OCI-LY7 (cell line): ENCODE data around the gene UGT1A7. TPM values are rescaled to one million over a fixed set of nuclear protein-coding genes. Genes with fewer than 3 reads are reported as not detected.

Experiments
- BruUV-seq: library from RNA; stranded (reverse); fragments of 400-500 nt; replicated peaks from 2 replicates; lab custom pipeline; 2021; lab: Mats Ljungman, UMichigan
- CTCF ChIA-PET: fragments of 300-600 bp; sonication (Branson Sonifier 250); formaldehyde crosslinking; loops from one replicate; lab custom pipeline; 2022; ENCODE audit warnings: antibody characterized with exemption; ENCODE audit not compliant: unreplicated experiment; lab: Charles Lee
- POLR2A ChIA-PET: fragments of 300-600 bp; sonication (Branson Sonifier 250); formaldehyde crosslinking; loops from one replicate; lab custom pipeline; 2022; ENCODE audit warnings: antibody characterized with exemption; lab: Charles Lee
- DNase-seq: peaks from one replicate; pipeline ENCODE4 v3.0.0-alpha.2; 2015; ENCODE audit warnings: low spot score
- H2AFZ ChIP-seq: fragments of 200-600 bp; sonication (generic), shearing (Covaris generic); 2 replicates; pipeline ENCODE4 v1.6.1; 2014; ENCODE audit warnings: mild to moderate bottlenecking, antibody characterized with exemption, low read length, moderate library complexity
- H3K27ac ChIP-seq: fragments of 200-600 bp; sonication (generic); 2 replicates; pipeline ENCODE4 v1.5.1; 2014; ENCODE audit warnings: mixed run types, low read depth, mild to moderate bottlenecking, moderate library complexity, low read length, inconsistent platforms; ENCODE audit not compliant: poor library complexity, severe bottlenecking
- H3K36me3 ChIP-seq: fragments of 200-600 bp; sonication (generic); 2 replicates; pipeline ENCODE4 v1.6.1; 2014; ENCODE audit warnings: mild to moderate bottlenecking, antibody characterized with exemption, low read length, moderate library complexity, mixed read lengths; ENCODE audit not compliant: insufficient read depth
- H3K4me1 ChIP-seq: fragments of 200-600 bp; sonication (generic); 2 replicates; pipeline ENCODE4 v1.5.1; 2014; ENCODE audit warnings: mild to moderate bottlenecking, low read length; ENCODE audit not compliant: insufficient read depth, poor library complexity, severe bottlenecking
- H3K4me2 ChIP-seq: fragments of 200-600 bp; sonication (generic); 2 replicates; pipeline ENCODE4 v1.6.1; 2014; ENCODE audit warnings: mild to moderate bottlenecking, low read length
- H3K4me3 ChIP-seq: fragments of 200-600 bp; sonication (generic); 2 replicates; pipeline ENCODE4 v1.5.1; 2014; ENCODE audit warnings: mild to moderate bottlenecking, low read depth, low read length; ENCODE audit not compliant: poor library complexity, severe bottlenecking
- H3K79me2 ChIP-seq: fragments of 200-600 bp; sonication (generic); 2 replicates; pipeline ENCODE4 v1.6.1; 2016; ENCODE audit warnings: low read depth, mild to moderate bottlenecking, low read length, moderate library complexity, mixed read lengths; ENCODE audit not compliant: insufficient read depth
- H3K9me2 ChIP-seq: fragments of 200-600 bp; sonication (generic); 2 replicates; pipeline ENCODE4 v1.6.1; 2016; ENCODE audit warnings: mild to moderate bottlenecking, low read length, mixed read lengths; ENCODE audit not compliant: insufficient read depth
- H3K9me3 ChIP-seq: fragments of 200-600 bp; sonication (generic); 2 replicates; pipeline ENCODE4 v1.6.1; 2014; ENCODE audit warnings: mild to moderate bottlenecking, mixed run types, low read length, mixed read lengths
- H4K20me1 ChIP-seq: fragments of 200-600 bp; sonication (generic); 2 replicates; pipeline ENCODE4 v1.6.1; 2014; ENCODE audit warnings: mild to moderate bottlenecking, antibody characterized with exemption, low read length, moderate library complexity, mixed read lengths; ENCODE audit not compliant: insufficient read depth
- CTCF ChIP-seq: fragments of 200-600 bp; sonication (generic); conservative IDR thresholded peaks from 2 replicates; pipeline ENCODE4 v1.5.1; 2014; ENCODE audit warnings: mild to moderate bottlenecking, antibody characterized with exemption, low read length, moderate library complexity, mixed read lengths
- EZH2phosphoT487 ChIP-seq: fragments of 200-600 bp; sonication (generic); IDR thresholded peaks from 2 replicates; pipeline ENCODE4 v1.6.1; 2018; ENCODE audit warnings: low read depth, borderline replicate concordance, mild to moderate bottlenecking, mixed run types, antibody characterized with exemption, low read length, moderate library complexity, mixed read lengths
- intact Hi-C: fragments of 100-400 bp; cut with micrococcal nuclease; formaldehyde crosslinking; loops from one replicate; pipeline ENCODE4 v1.10.0; 2022; ENCODE audit not compliant: unreplicated experiment
- total RNA-seq, 2 experiments: library from RNA; depleted of rRNA in 1 of 2; stranded (reverse); fragments of >200 nt in 1 of 2; shearing (Covaris generic) in 1 of 2; gene quantifications; 2 replicates each; pipeline ENCODE4 v1.2.3, GENCODE V29; 2014 to 2022

UGT1A7 gene
- total RNA-seq, 2 experiments from 2014 or later: not detected

DNA sequence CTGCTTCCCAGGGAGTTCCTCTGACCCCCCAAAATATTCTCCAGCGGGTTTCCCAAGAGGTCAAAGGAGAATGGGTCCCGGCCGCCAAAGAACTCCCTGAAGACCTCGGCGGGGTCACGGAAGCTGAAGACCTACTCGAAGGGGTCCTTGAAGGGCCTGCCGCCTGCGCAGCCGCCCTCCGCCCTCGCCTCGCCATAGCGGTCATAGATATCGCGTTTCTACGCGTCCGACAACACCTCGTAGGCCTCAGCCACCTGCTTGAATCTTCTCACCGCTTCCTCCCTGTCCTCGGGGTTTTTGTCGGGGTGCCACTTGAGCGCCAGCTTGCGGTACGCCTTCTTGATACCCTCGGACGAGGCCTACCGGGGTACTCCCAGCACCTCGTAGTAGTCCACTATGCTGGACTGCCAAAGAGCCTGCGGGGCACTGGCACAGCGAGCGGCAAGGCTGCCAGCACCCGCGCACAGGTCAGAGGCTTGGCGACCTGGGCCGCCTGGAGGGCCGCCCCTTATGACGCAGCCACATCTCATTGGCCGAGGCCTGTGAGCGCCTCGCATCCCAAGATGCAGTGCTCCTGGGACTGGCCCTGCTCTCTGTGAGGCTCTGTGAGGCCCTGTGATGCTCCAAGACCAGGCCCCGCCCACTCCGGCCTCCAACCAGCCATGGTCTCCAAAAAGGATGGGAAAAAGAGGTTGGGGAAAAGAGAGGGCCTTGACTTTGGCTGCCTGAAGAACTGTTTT is 73.3 kb downstream of the UGT1A7 start:
- H3K4me3 ChIP-seq: no peak overlapping the region
- H3K9me2 ChIP-seq: no peaks in the 10 kb centered on the region; the same call in 1 of the 2 replicates
- no peak overlapping the region for H3K4me2 ChIP-seq
- TF ChIP-seq CTCF: no peak
- no peak for TF ChIP-seq EZH2phosphoT487
- no TSS peak for BruUV-seq
- POLR2A ChIA-PET: no interaction called here
- intact Hi-C loops: no loop called here
- no peaks in the 10 kb centered on the region for H3K9me3 ChIP-seq
- H3K27ac ChIP-seq: no peak overlapping the region
- no peak overlapping the region for H2AFZ ChIP-seq
- CTCF ChIA-PET: no interaction called here
- no peaks in the 10 kb centered on the region for H4K20me1 ChIP-seq
- H3K79me2 ChIP-seq: no peaks in the 10 kb centered on the region
- no peak for DNase-seq
- H3K36me3 ChIP-seq: no peaks in the 10 kb centered on the region
- no peaks in the 10 kb centered on the region for H3K4me1 ChIP-seq

DNA sequence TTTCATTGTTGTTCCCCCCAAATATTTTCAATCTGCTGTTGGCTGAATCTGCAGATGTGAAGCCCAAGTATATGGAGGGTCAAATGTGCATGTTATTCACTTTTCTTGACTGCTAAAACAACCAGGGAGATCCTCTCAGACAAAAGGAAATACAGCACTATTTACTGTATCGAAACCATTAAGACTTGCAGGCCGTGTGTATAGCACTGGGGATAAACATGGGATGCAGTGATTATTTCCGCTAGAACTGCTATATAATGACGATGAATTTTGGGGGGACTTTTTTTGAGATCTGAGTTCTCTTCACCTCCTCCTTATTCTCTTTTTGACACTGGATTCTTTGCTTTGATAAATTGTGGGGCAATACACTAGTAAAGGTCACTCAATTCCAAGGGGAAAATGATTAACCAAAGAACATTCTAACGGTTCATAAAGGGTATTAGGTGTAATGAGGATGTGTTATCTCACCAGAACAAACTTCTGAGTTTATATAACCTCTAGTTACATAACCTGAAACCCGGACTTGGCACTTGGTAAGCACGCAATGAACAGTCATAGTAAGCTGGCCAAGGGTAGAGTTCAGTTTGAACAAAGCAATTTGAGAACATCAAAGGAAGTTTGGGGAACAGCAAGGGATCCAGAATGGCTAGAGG is 74.9 kb downstream of the UGT1A7 start:
- Histone ChIP-seq H4K20me1 (no peaks in the 10 kb centered on the region), H3K4me2 (no peak overlapping the region)
- BruUV-seq: no TSS peak

More for the DNA sequence above, 74.9 kb downstream of the UGT1A7 start:
- no peaks in the 10 kb centered on the region for H3K36me3 ChIP-seq
- no peaks in the 10 kb centered on the region for H3K9me3 ChIP-seq
- POLR2A ChIA-PET: no interaction called here
- no peaks in the 10 kb centered on the region; the same call in 1 of the 2 replicates for H3K9me2 ChIP-seq
- intact Hi-C loops: no loop called here
- no peaks in the 10 kb centered on the region for H3K79me2 ChIP-seq
- CTCF ChIA-PET: no interaction called here
- no peaks in the 10 kb centered on the region for H3K4me1 ChIP-seq
- H2AFZ ChIP-seq: no peak overlapping the region
- DNase-seq: no peak
- TF ChIP-seq CTCF: no peak
- no peak for TF ChIP-seq EZH2phosphoT487
- H3K27ac ChIP-seq: no peak overlapping the region
- no peak overlapping the region for H3K4me3 ChIP-seq
